ENCODE results near the gene FOXD4L5.
"Not testable (repeated sequence)": the region's sequence is repeated elsewhere in the genome, so short reads cannot be mapped to it uniquely, and the experiment has no call there.

The FOXD4L5 gene

GRCh38 chr9:65285109-65285508, at the start of gene FOXD4L5:
FOXD4L5 (minus strand) TSS chr9:65285209; CDS start chr9:65284377, 832 bp downstream.
- H3K27me3 ChIP-seq (ENCODE audit: low read depth, low read length); H3K27ac ChIP-seq (ENCODE audit: low read length); H3K4me3 ChIP-seq (ENCODE audit: low read length); H3K4me1 ChIP-seq (ENCODE audit: low read length); H3K9me3 ChIP-seq (ENCODE audit: insufficient read depth, low read length); H2AFZ ChIP-seq (ENCODE audit: low read depth, low read length); H3K4me2 ChIP-seq (ENCODE audit: low read length); H3K36me3 ChIP-seq (replicated peaks; ENCODE audit: low read depth, low read length); H4K20me1 ChIP-seq (ENCODE audit: insufficient read depth, low read length); H3K79me2 ChIP-seq (ENCODE audit: low read length); H3K9ac ChIP-seq (ENCODE audit: low read length): not testable (repeated sequence)

GRCh38 chr9:65283943-65284342, 1.1 kb downstream of the FOXD4L5 start:
- not testable (repeated sequence) for H3K79me2 ChIP-seq (ENCODE audit: low read length)

DNA sequence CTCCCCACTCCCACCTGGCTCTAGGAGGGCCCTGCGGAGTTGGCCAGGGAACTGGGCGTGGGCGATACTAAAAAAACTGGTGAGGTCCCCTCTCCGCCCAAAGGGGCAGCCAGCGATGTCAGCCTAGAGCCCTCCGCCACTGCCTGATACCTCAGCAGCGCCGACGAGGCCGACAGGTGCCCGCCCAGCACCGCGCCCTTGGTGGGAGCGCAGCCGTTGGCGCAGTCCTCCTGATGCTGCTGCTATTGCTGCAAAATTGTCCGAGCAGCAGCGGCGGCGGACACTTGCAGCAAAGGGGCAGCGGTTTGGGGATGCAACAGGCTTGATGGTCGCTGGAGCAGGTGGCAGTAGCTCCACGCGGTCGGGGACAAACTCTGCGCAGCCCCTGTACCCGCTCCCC, 2.0 kb downstream of the FOXD4L5 start:
- not testable (repeated sequence) for H2AFZ ChIP-seq (ENCODE audit: low read depth, low read length); H3K9ac ChIP-seq (ENCODE audit: low read length); H3K9me3 ChIP-seq (ENCODE audit: insufficient read depth, low read length); H3K27me3 ChIP-seq (ENCODE audit: low read depth, low read length); H3K79me2 ChIP-seq (ENCODE audit: low read length); H3K27ac ChIP-seq (ENCODE audit: low read length); H3K4me3 ChIP-seq (ENCODE audit: low read length); H4K20me1 ChIP-seq (ENCODE audit: insufficient read depth, low read length); H3K4me2 ChIP-seq (ENCODE audit: low read length); H3K36me3 ChIP-seq (replicated peaks; ENCODE audit: low read depth, low read length); H3K4me1 ChIP-seq (ENCODE audit: low read length)

More at GRCh38 chr9:65283943-65284342, 1.1 kb downstream of the FOXD4L5 start:
- not testable (repeated sequence) for H3K9me3 ChIP-seq (ENCODE audit: insufficient read depth, low read length); H3K27me3 ChIP-seq (ENCODE audit: low read depth, low read length); H2AFZ ChIP-seq (ENCODE audit: low read depth, low read length); H3K4me3 ChIP-seq (ENCODE audit: low read length); H3K4me1 ChIP-seq (ENCODE audit: low read length); H3K27ac ChIP-seq (ENCODE audit: low read length); H3K9ac ChIP-seq (ENCODE audit: low read length); H4K20me1 ChIP-seq (ENCODE audit: insufficient read depth, low read length); H3K36me3 ChIP-seq (replicated peaks; ENCODE audit: low read depth, low read length); H3K4me2 ChIP-seq (ENCODE audit: low read length)

Measured in OCI-LY3 (cell line).